Spinal cord (tissue), 10 donors: ENCODE measurements around the gene GPC1. TPM values are rescaled to one million over a fixed set of nuclear protein-coding genes. Genes with fewer than 3 reads are reported as not detected.

ENCODE experiments used
- DNase-seq, 6 donors: peaks; one replicate each; pipeline versions ENCODE4 v3.0.0 to v3.0.0-alpha.2; 2013 to 2015; ENCODE audit warnings: low spot score in 6 of 6, low read depth in 4 of 6
- H3K27ac ChIP-seq: one replicate; pipeline ENCODE4 v1.5.1; 2013; ENCODE audit warnings: low read depth, low read length, control low read depth
- H3K27me3 ChIP-seq: one replicate; pipeline ENCODE4 v1.6.1; 2013; ENCODE audit warnings: low read length; ENCODE audit not compliant: control insufficient read depth, insufficient read depth
- H3K36me3 ChIP-seq: one replicate; pipeline ENCODE4 v1.6.1; 2013; ENCODE audit warnings: low read length; ENCODE audit not compliant: control insufficient read depth, insufficient read depth
- H3K4me1 ChIP-seq: one replicate; pipeline ENCODE4 v1.6.1; 2013; ENCODE audit warnings: low read length; ENCODE audit not compliant: control insufficient read depth, insufficient read depth
- H3K4me3 ChIP-seq: one replicate; pipeline ENCODE4 v1.5.1; 2013; ENCODE audit warnings: low read depth, low read length, control low read depth
- H3K9me3 ChIP-seq: one replicate; pipeline ENCODE4 v1.6.1; 2013; ENCODE audit warnings: low read length; ENCODE audit not compliant: control insufficient read depth, insufficient read depth
- WGBS: methylation state at CpG from one replicate; pipeline ENCODE4 v1.1.5; 2013; ENCODE audit warnings: missing lambda C conversion rate; ENCODE audit not compliant: insufficient coverage; 5-methylcytosine and 5-hydroxymethylcytosine counted together
- polyA plus RNA-seq, 2 donors: library from polyadenylated mRNA; unstranded; fragments of 120-200 nt; gene quantifications; one replicate each; pipeline ENCODE4 v1.2.1, GENCODE V29; 2013; ENCODE audit not compliant: insufficient read length in 2 of 2
- total RNA-seq, 2 donors: library from RNA; depleted of rRNA in 1 of 2; stranded (reverse); fragments of 120-200 nt in 1 of 2; fragments of >200 nt in 1 of 2; gene quantifications; one replicate each; pipeline versions ENCODE4 v1.2.3 to v1.2.4, GENCODE V29; 2013 to 2014
- donor health status: healthy.

GPC1 gene
- total and polyA plus RNA-seq, 4 donors: 27.2 to 216 (median 117) TPM

GRCh38 chr2:240441993-240442411 is 6.5 kb downstream of the GPC1 start:
- peaks cover 97% of the 10 kb centered on the region for H3K36me3 ChIP-seq
- H3K4me3 ChIP-seq: no peak overlapping the region
- H3K9me3 ChIP-seq: no peaks in the 10 kb centered on the region
- H3K27ac ChIP-seq: no peak overlapping the region
- no peaks in the 10 kb centered on the region for H3K27me3 ChIP-seq
- WGBS: 87% methylated on average over 12 of the region's 17 CpGs
- DNase-seq: no peak
- H3K4me1 ChIP-seq: peaks cover 52% of the 10 kb centered on the region

DNA sequence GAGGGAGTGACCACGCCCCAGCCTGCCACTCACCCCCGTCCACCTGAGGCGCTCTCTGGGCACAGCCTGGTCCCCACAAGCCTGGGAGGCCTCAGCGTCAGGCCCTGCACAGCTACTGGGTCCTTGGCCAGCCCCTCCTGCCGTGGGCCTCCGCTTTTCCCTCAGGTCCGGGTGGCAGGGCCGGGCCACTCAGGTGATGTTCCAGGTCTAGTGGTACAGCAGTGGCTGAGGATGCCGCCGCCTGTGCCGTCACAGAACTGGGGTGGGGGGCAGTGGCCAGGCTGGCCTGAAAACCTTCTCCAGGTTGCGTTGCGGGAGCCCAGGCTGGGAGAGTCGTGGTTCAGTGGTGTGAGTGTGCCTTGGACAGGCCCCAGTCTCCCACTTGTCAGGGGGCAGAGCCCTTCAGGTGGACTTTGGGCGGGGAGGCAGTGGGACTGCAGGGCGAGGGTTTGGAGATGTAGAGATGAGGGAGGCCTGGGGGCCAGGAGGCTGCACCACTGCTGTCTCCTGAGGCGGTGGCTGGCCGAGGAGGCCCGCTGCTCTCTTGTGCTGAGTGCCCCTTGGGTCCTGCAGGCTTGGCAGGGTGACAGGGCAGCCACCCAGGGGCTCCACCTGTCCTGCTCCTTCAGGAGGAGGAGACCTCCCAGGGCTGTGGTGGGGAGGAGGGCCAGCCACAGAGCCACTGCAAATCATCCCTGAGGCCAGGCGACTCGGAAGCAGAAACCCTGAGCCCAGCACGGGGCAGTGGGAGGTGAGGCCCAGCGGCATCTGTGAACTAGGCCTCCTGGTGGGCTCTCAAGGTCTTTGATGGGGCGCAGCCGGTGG is 7.6 kb downstream of the GPC1 start:
- H3K9me3 ChIP-seq: no peaks in the 10 kb centered on the region
- H3K27ac ChIP-seq: no peak overlapping the region
- WGBS: 89% methylated on average over 25 of the region's 25 CpGs
- H3K4me3 ChIP-seq: no peak overlapping the region
- no peaks in the 10 kb centered on the region for H3K27me3 ChIP-seq
- DNase-seq: no peak
- H3K4me1 ChIP-seq: peaks cover 49% of the 10 kb centered on the region
- peaks cover 99% of the 10 kb centered on the region for H3K36me3 ChIP-seq

DNA sequence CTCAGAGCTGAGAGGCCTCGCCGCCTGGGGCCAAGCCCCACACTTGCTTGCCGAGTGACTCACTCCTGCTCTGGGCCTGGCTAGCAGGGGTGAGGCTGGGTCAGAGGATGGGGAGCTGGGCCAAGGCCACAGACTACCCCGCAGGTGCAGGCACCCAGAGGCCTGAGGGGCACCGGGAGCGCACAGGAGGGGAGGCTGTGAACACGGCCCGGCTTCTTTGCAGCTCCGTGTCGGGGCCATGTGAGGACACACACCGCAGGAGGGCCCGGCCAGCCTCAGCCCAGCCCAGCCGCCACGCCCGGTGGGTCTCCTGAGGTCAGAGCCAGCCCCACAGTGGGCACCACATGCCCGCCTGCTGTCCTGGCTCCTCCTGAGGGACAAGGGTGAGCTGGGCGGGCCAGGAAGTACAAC is 8.4 kb downstream of the GPC1 start:
- DNase-seq: no peak
- Histone ChIP-seq H3K36me3 (peaks cover 99% of the 10 kb centered on the region), H3K9me3 (no peaks in the 10 kb centered on the region), H3K4me3 (no peak overlapping the region), H3K4me1 (peaks cover 48% of the 10 kb centered on the region), H3K27me3 (no peaks in the 10 kb centered on the region), H3K27ac (no peak overlapping the region)
- 84% methylated on average over 17 of the region's 17 CpGs for WGBS

- DNase-seq: no peak
- H3K4me3 ChIP-seq: no peak overlapping the region
- no peak overlapping the region for H3K27ac ChIP-seq
- H3K4me1 ChIP-seq: peaks cover 46% of the 10 kb centered on the region
- peaks cover 96% of the 10 kb centered on the region for H3K36me3 ChIP-seq
- H3K9me3 ChIP-seq: no peaks in the 10 kb centered on the region
- no peaks in the 10 kb centered on the region for H3K27me3 ChIP-seq
- WGBS: 88% methylated on average over 16 of the region's 16 CpGs
These were observed 9.0 kb downstream of the GPC1 start for GRCh38 chr2:240444464-240444863.

- no peak for DNase-seq
- peaks cover 88% of the 10 kb centered on the region for H3K36me3 ChIP-seq
- no peaks in the 10 kb centered on the region for H3K27me3 ChIP-seq
- WGBS: 81% methylated on average over 24 of the region's 24 CpGs
- H3K27ac ChIP-seq: no peak overlapping the region
- no peaks in the 10 kb centered on the region for H3K9me3 ChIP-seq
- no peak overlapping the region for H3K4me3 ChIP-seq
- H3K4me1 ChIP-seq: peaks cover 52% of the 10 kb centered on the region
These were observed 10.6 kb downstream of the GPC1 start for GRCh38 chr2:240445961-240446663.

DNA sequence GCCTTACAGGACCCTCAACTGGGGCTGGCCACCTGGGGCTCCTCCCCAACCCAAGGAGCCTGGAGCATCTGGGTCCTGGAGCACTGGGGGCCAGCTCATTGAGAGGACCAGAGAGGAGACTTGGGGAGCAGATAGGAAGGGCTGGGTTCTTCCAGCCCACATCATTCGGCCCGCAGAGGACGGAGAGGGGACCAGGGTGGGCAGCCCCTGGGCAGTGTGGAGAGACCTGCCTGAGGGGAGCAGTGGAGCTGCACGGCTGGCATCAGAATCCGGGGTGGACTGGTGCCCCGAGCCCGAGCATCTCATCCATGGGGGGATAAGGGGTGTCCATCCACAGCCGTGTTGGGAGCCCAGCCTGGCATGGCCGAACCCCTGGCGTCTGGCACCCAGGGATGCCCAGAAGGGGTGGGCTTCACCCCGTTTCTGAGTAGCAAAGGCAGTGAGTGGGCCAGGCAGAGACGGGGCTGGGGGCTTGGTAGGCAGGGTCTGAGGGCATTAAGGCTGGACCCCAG is 11.3 kb downstream of the GPC1 start:
- WGBS: 88% methylated on average over 12 of the region's 12 CpGs
- H3K4me3 ChIP-seq: no peak overlapping the region
- H3K4me1 ChIP-seq: peaks cover 52% of the 10 kb centered on the region
- H3K27ac ChIP-seq: no peak overlapping the region
- H3K9me3 ChIP-seq: no peaks in the 10 kb centered on the region
- DNase-seq: no peak
- H3K36me3 ChIP-seq: peaks cover 86% of the 10 kb centered on the region
- no peaks in the 10 kb centered on the region for H3K27me3 ChIP-seq

- Histone ChIP-seq H3K4me3 (no peak overlapping the region), H3K27me3 (no peaks in the 10 kb centered on the region), H3K27ac (no peak overlapping the region), H3K4me1 (peaks cover 57% of the 10 kb centered on the region), H3K9me3 (no peaks in the 10 kb centered on the region), H3K36me3 (peaks cover 84% of the 10 kb centered on the region)
- no peak for DNase-seq
- 69% methylated on average over 22 of the region's 22 CpGs for WGBS
These were observed 11.9 kb downstream of the GPC1 start for GRCh38 chr2:240447331-240447730.

DNA sequence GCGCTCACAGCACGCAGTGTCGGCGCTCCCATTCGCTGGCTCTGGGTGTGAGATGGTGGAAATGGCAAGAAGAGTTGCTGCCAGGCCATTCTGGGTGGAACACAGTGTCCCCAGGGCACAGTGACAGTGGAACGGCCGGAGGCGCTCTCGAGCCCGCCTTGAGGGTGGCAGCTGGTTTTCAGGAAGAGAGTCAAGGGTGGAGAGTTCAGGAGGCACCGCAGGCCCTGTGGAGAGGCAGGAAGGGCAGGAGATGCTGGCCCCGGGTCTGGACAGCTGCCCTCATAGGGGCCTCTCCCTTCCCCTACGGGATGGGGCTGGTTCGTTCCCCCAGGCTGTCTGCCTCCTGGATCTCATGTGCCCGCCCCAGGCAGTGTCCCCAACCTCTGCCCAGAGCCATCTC is 12.5 kb downstream of the GPC1 start:
- 84% methylated on average over 15 of the region's 15 CpGs for WGBS
- Histone ChIP-seq H3K9me3 (no peaks in the 10 kb centered on the region), H3K27ac (no peak overlapping the region), H3K4me1 (peaks cover 55% of the 10 kb centered on the region), H3K27me3 (no peaks in the 10 kb centered on the region), H3K36me3 (peaks cover 78% of the 10 kb centered on the region), H3K4me3 (no peak overlapping the region)
- no peak for DNase-seq

- no peak for DNase-seq
- H3K36me3 ChIP-seq: peaks cover 71% of the 10 kb centered on the region
- H3K4me1 ChIP-seq: peaks cover 55% of the 10 kb centered on the region
- H3K9me3 ChIP-seq: no peaks in the 10 kb centered on the region
- H3K27ac ChIP-seq: no peak overlapping the region
- 88% methylated on average over 20 of the region's 23 CpGs for WGBS
- H3K27me3 ChIP-seq: no peaks in the 10 kb centered on the region
- H3K4me3 ChIP-seq: no peak overlapping the region
These were observed 13.2 kb downstream of the GPC1 start for GRCh38 chr2:240448387-240449274.
